Activated T-helper 1 cell treated with anti-CD3 and anti-CD28 coated beads, Interleukin-12 subunit alpha, Interleukin-12 subunit beta, Interleukin-2, Interleukin-4 antibody, amounts not matched to agents 30 ng/mL and 10 ng/mL and 1 ng/mL, durations not matched to agents 14 hours and 24 hours and 36 hours (primary cell): ENCODE measurements around the gene TBL3. TPM values are rescaled to one million over a fixed set of nuclear protein-coding genes. Genes with fewer than 3 reads are reported as not detected.

Experiments
- DNase-seq: peaks from one replicate; pipeline ENCODE4 v3.0.0; 2021; ENCODE audit warnings: low spot score
- H3K27ac Mint-ChIP-seq: one replicate; pipeline ENCODE4 v1.8.0; 2021; ENCODE audit warnings: mild to moderate bottlenecking, mixed read lengths
- H3K27me3 Mint-ChIP-seq: one replicate; pipeline ENCODE4 v1.8.0; 2022; ENCODE audit warnings: mild to moderate bottlenecking, moderate library complexity, mixed read lengths; ENCODE audit not compliant: insufficient read depth
- H3K36me3 Mint-ChIP-seq: one replicate; pipeline ENCODE4 v1.8.0; 2021; ENCODE audit warnings: low read depth, mixed read lengths
- H3K4me1 Mint-ChIP-seq: one replicate; pipeline ENCODE4 v1.8.0; 2021; ENCODE audit warnings: low read depth, mixed read lengths
- H3K4me3 Mint-ChIP-seq: one replicate; pipeline ENCODE4 v1.8.0; 2021; ENCODE audit warnings: mild to moderate bottlenecking, moderate library complexity, mixed read lengths
- H3K9me3 Mint-ChIP-seq: one replicate; pipeline ENCODE4 v1.8.0; 2021; ENCODE audit warnings: mixed read lengths
- intact Hi-C: fragments of 100-400 bp; cut with micrococcal nuclease; formaldehyde crosslinking; loops from one replicate; pipeline ENCODE4 v1.15.1; 2024
- total RNA-seq: library from RNA; stranded (reverse); gene quantifications from 2 replicates; pipeline ENCODE4 v1.2.3, GENCODE V29; 2022

The TBL3 gene
- total RNA-seq = 84.9 and 87.3 TPM in 2 replicates

DNA sequence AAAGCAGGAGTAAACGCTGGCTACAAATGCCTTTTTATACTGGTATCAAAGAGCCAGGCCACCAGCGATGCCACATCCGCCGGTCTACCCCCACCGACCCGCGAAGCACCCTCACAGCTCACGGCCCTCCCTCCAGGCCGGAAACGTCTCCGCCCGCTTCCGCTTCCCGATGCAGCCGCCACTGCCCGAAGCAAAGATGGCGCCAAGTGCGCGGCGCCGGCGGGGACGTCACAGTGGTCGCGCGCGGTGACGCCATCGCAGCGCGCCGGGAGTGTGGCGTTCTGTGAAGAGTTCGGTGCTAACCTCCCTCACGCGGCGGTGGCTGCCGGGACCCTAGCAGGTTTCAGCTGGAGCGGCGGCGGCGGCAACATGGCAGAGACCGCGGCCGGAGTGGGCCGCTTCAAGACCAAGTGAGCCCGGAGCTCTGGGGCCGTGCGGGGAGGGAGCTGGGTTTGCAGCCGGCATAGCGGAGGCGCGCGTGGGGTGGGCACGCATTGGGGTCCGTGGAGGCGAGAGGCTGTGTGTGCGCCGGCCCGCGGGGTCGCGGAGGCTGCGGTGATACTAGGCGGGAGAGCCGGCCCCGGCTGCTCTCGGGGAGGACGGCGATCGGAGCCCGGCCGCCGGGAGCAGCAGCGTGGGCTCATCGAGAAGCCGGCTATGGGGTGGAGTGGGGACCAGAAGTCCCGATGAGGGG lies at the start of gene TBL3:
Gene TBL3 (plus strand): TSS at position 258 of the 694 bp plus-strand sequence. CDS start 112 bp downstream, at position 370.
- H3K4me3 Mint-ChIP-seq = peak within 1 kb of the TSS; percentile 97
- peak; percentile 97 for DNase-seq
- H3K9me3 Mint-ChIP-seq = no peaks in the 10 kb centered on the region
- no peaks in the 10 kb centered on the region for H3K27me3 Mint-ChIP-seq
- H3K36me3 Mint-ChIP-seq = peaks cover 18% of the 10 kb centered on the region
- H3K27ac Mint-ChIP-seq = peak within 1 kb of the TSS; percentile 99
- peaks cover 19% of the 10 kb centered on the region for H3K4me1 Mint-ChIP-seq
- intact Hi-C loops = loop anchor here (1.0 to 5.0 kb wide), 6 partner anchors 8 to 551 kb away; partner anchors contain the start of genes CRAMP1, GFER, IFT140 and NDUFB10

DNA sequence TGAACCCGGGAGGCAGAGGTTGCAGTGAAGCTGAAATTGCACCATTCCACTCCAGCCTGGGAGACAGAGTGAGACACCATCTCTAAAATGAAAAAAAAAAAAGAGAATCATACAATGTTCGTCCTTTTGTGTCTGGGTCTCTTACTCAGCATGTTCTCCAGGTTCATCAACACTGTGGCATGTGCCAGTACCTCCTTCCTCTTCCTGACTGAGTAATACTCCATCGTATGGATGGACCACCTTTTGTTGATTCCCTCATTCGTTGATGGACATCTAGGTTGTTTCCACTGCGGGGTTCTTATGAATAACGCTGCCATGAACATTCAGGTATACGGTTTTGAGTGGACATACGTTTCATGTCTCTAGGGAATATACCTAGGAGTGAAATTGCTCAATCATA lies 49.5 kb upstream of the TBL3 start:
- no peak overlapping the region for H3K27ac Mint-ChIP-seq
- no peaks in the 10 kb centered on the region for H3K9me3 Mint-ChIP-seq
- intact Hi-C loops = no loop called here
- no peak for DNase-seq
- H3K27me3 Mint-ChIP-seq = peaks cover 32% of the 10 kb centered on the region
- H3K36me3 Mint-ChIP-seq = no peaks in the 10 kb centered on the region
- no peak overlapping the region for H3K4me3 Mint-ChIP-seq
- no peaks in the 10 kb centered on the region for H3K4me1 Mint-ChIP-seq

- Mint-ChIP-seq H3K27ac (no peak overlapping the region), H3K4me1 (no peaks in the 10 kb centered on the region), H3K4me3 (no peak overlapping the region), H3K27me3 (peaks cover 32% of the 10 kb centered on the region), H3K9me3 (no peaks in the 10 kb centered on the region), H3K36me3 (no peaks in the 10 kb centered on the region)
- intact Hi-C loops = no loop called here
- no peak for DNase-seq
Observed at GRCh38 chr16:1923299-1924034, 48.4 kb upstream of the TBL3 start.

GRCh38 chr16:1924095-1924494 lies 47.8 kb upstream of the TBL3 start:
- intact Hi-C loops = no loop called here
- Mint-ChIP-seq H3K9me3 (no peaks in the 10 kb centered on the region), H3K27me3 (peaks cover 28% of the 10 kb centered on the region), H3K4me1 (no peaks in the 10 kb centered on the region), H3K27ac (no peak overlapping the region), H3K36me3 (no peaks in the 10 kb centered on the region), H3K4me3 (no peak overlapping the region)
- DNase-seq = no peak

DNA sequence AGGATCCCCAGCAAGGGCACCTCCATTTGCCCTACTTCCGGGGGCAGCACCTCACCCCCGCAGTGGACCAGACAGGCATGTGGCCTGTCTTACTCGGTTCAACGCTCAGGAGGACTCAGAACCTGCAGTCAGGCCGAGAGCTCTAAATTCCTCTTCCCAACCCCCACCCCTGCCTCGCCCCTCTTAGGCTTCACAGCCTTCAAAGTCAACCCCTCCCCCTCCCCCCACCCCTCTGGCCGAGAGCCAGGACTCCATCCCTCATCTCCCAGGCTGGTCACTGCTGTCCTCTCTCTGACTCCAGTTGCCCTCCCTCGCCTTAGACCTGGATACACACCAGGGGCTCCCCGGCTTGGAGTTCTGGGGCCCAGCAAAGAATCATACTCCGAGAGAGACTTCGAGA lies 45.6 kb upstream of the TBL3 start:
- intact Hi-C loops = loop anchor here (5.0 kb wide), 2 partner anchors 114 to 144 kb away; partner anchors contain the start of genes NUBP2 and SPSB3
- Mint-ChIP-seq H3K27me3 (peaks cover 21% of the 10 kb centered on the region), H3K27ac (no peak overlapping the region), H3K4me3 (no peak overlapping the region), H3K36me3 (no peaks in the 10 kb centered on the region), H3K9me3 (no peaks in the 10 kb centered on the region), H3K4me1 (no peaks in the 10 kb centered on the region)
- no peak for DNase-seq

DNA sequence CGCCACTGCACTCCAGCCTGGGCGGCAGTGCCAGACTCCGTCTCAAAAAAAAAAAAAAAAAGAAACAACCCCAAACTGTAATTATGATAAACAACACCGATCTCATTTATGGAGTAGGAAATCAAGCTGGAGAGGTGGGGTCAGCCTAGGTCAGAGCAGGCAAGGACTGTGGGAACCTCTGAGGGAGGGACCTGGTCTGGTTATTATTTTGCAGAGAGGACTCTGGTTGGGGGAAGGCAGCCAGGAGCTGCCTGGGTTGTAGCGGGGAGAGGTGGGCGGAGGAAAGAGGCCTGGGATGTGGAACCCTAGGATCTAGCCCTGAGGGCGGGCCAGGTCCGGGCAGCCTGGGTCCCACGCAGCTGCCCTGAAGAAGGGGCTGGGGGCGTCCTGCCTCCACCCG lies 42.7 kb upstream of the TBL3 start:
- H3K4me3 Mint-ChIP-seq = peak overlapping the region; percentile 55
- DNase-seq = no peak
- H3K4me1 Mint-ChIP-seq = no peaks in the 10 kb centered on the region
- H3K36me3 Mint-ChIP-seq = no peaks in the 10 kb centered on the region
- no peak overlapping the region for H3K27ac Mint-ChIP-seq
- intact Hi-C loops = loop anchor here (1.0 to 5.0 kb wide), 8 partner anchors 14 to 147 kb away; partner anchors contain the start of genes FAHD1, MSRB1, NDUFB10 and NUBP2
- peaks cover 5% of the 10 kb centered on the region for H3K27me3 Mint-ChIP-seq
- H3K9me3 Mint-ChIP-seq = no peaks in the 10 kb centered on the region

DNA sequence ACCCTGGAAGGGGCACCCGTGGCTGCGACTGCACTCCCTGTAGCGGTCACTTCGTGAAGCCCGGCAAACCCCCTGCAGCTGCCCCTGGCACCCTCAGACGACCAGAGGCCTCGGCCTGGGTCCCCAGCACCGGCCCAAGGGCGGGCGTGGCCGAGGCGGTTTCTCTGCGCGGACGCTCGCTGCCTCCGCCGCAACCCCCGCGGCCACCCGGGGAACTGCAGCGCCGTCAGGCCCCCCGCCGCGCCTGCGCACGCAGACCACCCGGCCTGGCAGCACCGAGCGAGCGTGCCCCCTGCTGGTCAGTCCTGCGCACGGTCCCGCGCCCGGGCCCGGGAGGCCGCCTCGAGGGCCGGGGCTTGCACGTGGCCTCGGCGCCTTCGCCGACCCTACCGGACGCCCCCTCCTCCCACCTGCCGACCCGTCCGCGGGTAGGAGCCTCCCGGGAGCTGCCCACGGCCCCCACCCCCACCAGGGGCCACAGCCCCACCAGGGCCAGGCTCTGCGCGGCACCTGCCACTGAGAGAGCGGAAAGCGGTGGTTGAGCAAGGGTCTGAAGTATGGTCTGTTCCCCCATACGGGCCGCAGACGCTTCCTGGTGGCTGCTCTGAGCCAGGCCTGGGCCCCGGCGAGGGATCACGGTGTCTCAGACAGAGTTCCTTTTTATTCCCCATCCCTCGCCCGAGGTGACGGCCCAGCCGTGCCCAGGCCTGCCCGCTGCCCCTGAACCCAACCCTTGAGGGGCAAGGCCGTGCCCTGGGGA lies 42.1 kb upstream of the TBL3 start:
- H3K4me3 Mint-ChIP-seq = no peak overlapping the region
- peak; percentile 91 for DNase-seq
- H3K27ac Mint-ChIP-seq = no peak overlapping the region

GRCh38 chr16:1930338-1930720 lies 41.5 kb upstream of the TBL3 start:
- Mint-ChIP-seq H3K4me3 (no peak overlapping the region), H3K36me3 (no peaks in the 10 kb centered on the region), H3K4me1 (no peaks in the 10 kb centered on the region), H3K27ac (no peak overlapping the region), H3K27me3 (peaks cover 2% of the 10 kb centered on the region), H3K9me3 (no peaks in the 10 kb centered on the region)
- DNase-seq = no peak
- intact Hi-C loops = no loop called here

More for the DNA sequence above, 42.1 kb upstream of the TBL3 start:
- Mint-ChIP-seq H3K9me3 (no peaks in the 10 kb centered on the region), H3K4me1 (no peaks in the 10 kb centered on the region), H3K36me3 (no peaks in the 10 kb centered on the region), H3K27me3 (peaks cover 2% of the 10 kb centered on the region)
- intact Hi-C loops = loop anchor here (1.0 to 5.0 kb wide), 8 partner anchors 14 to 147 kb away; partner anchors contain the start of genes FAHD1, MSRB1, NDUFB10 and NUBP2

DNA sequence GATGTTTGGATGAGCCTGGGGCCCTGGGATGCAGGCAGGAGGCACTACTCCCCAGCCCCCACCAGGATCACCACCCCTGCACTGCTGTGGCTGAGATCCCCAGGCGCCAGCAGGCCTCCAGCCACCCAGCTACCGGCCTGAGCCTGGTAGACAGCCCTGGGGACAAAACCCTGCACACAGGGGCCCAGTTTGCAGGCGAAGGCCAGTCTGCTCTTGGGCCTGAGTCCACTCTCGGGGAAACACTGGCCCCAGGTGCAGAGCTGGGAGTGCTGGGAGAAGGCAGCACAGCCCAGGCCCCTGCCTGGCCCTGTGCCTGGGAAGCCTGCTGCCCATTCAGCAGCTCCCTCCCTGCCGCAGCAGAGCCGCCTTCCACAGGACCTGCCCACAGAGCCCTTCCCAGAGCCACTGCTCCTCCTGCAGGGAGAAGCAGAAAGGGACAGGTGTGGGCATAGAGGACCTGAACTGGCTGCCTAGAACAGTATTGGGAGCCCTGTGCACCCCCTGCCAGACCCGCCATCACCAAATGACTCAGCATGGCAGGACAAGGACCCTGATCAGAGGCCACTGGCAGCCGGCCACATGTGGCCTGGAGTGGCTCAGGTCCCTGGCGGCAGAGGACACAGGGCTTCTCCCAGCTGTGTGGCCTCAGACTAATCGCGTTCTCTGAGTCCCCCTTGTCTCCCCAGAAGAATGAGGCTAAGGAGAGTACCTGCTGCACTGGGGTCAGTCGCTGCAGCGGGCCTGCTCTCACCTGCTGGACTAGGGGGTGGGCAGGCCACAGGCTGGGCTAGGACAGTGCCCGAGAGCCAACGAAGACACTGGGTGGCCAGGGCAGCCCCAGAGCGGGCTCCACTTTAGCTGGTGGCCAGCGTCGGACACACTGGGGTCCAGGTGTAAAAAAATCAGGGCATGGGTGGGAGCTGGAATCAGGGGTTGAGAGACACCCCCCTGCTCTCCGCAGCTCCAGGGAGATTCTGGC lies 39.5 kb upstream of the TBL3 start:
- intact Hi-C loops = no loop called here
- no peak overlapping the region for H3K27ac Mint-ChIP-seq
- H3K36me3 Mint-ChIP-seq = peaks cover 4% of the 10 kb centered on the region
- H3K4me3 Mint-ChIP-seq = no peak overlapping the region
- no peaks in the 10 kb centered on the region for H3K4me1 Mint-ChIP-seq
- H3K27me3 Mint-ChIP-seq = peaks cover 2% of the 10 kb centered on the region
- no peaks in the 10 kb centered on the region for H3K9me3 Mint-ChIP-seq
- DNase-seq = no peak

DNA sequence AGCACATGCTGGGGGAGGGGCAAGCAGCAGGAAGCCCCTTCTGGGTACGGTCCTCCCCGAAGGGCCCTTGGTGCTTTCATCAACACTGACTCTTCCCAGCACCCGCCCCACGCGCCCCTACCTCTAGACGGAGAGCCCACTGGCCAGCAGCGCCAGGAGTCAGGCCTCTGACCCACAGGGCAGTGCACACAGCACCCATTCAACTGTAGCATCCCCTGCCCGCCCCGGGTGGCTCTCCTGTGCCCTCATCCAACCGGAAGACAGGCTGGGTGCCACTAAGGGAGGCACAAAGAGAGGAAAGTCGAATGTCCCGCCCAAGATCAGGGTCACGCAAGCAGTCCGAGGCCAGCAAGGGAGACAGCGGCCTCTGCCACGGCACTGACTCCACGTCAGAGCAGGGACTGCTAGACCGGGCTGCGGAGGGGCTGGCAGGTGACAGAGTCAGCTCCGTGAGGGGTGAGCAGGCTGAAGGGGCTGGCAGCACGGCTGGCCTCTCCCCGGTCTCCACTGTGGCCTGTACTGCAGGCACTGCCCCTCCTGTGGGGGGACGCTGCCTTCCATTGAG lies 38.7 kb upstream of the TBL3 start:
- DNase-seq = no peak
- Mint-ChIP-seq H3K27ac (no peak overlapping the region), H3K4me3 (no peak overlapping the region), H3K4me1 (no peaks in the 10 kb centered on the region), H3K27me3 (peaks cover 2% of the 10 kb centered on the region), H3K9me3 (no peaks in the 10 kb centered on the region), H3K36me3 (peaks cover 8% of the 10 kb centered on the region)
- intact Hi-C loops = no loop called here

DNA sequence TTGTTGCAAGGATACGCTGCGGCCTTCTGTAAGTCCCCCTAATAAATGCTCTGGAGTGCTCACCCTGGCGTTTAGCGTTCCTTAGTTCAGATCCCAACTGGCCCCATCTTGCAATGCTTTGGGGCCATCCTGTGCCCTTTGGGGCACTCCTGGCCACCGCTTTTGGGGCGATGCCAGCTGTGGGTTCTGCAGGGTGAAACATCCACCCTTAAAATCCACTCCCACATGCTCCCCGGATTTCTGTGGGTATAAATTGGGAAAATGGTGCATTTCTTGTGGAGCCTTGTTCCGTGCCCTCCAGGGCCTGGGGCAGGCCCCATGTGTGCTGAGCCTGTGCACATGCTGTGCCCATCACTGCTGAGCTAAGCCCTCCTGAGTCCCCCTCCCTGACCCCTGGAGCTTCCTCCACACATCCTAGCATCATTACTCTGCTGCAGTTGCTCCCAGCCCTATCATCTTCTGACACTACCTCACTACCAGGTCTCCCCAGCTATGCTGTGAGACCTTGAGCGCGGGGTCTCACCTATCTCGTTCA lies 34.8 kb upstream of the TBL3 start:
- Mint-ChIP-seq H3K4me1 (peaks cover 8% of the 10 kb centered on the region), H3K36me3 (peaks cover 15% of the 10 kb centered on the region), H3K27ac (no peak overlapping the region), H3K9me3 (no peaks in the 10 kb centered on the region), H3K27me3 (no peaks in the 10 kb centered on the region), H3K4me3 (no peak overlapping the region)
- no peak for DNase-seq
- intact Hi-C loops = no loop called here
